Measurements from ENCODE around the gene IGLL1.

DNA sequence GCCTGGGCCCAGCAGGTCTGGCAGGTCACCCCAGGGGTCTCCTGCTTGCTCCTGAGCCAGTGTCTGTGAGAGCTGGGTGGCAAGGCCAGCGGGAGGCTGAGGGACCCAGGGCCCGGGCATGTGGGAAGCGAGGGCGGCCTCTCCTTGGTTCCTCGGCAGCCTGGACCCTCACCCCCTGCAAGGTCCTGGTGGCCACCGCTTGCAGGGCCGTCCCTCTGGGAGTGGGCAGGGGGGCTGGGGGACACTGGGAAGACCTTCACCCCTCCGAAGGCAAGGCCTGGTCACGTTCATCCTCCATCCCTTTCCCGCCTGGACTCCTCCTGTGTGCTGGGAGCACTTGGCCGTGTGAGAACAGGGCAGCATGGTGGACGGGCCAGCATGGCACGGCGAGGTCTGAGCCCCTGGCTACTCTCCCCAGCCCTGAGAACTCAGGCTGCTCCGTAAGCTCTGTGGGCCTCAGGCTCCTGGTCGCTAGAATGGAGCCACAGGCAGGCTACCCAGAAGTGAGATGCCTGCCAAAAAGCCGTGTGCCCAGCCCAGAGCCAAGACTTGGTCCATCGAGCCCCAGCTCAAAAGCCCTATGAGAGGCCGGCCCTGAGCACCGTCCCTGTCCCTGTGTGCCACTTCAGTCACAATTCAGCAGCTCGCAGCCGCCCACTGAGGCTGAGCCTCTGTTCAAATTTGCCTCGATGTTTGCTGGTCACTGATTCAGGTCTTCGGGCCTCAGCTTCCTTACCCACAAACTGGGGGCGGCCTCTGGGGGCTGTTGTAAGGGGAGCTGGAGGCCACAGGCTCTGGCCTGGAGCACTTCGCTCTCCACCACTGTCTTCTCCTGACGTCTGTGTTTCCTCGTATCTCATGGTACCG is 45.0 kb downstream of the IGLL1 start:
- TF ChIP-seq CTCF (IDR thresholded peaks at IDR 0.05) (no peak), POLR2A (IDR thresholded peaks at IDR 0.05) (no peak), POLR2AphosphoS5 (IDR thresholded peaks at IDR 0.05) (no peak)
